B cell (primary cell): ENCODE results near the gene PGLYRP2. TPM values are rescaled to one million over a fixed set of nuclear protein-coding genes. Genes with fewer than 3 reads are reported as not detected.

ENCODE experiments used
- ATAC-seq: fragments of 200-7000 bp; cut with Tn5 transposase; one replicate; pipeline ENCODE4 v1.10.0; 2021; ENCODE audit warnings: low read depth, mild to moderate bottlenecking, moderate number of reproducible peaks, moderate library complexity
- CTCF ChIA-PET: fragments of 350-600 bp; sonication (Branson Sonifier 250); formaldehyde crosslinking; loops from one replicate; lab custom pipeline; 2021; ENCODE audit warnings: antibody characterized with exemption, inconsistent platforms; lab: Charles Lee
- POLR2A ChIA-PET: fragments of 350-600 bp; sonication (Branson Sonifier 250); formaldehyde crosslinking; loops from one replicate; lab custom pipeline; 2021; ENCODE audit warnings: antibody characterized with exemption; lab: Charles Lee
- DNase-seq: peaks from one replicate; pipeline ENCODE4 v3.0.0; 2013
- H2AFZ ChIP-seq: 2 replicates; pipeline ENCODE4 v1.6.1; 2012; ENCODE audit warnings: mild to moderate bottlenecking, low read depth, low read length; ENCODE audit not compliant: insufficient read depth, poor library complexity, severe bottlenecking
- H3K27ac ChIP-seq, 2 donors: 1 replicate in 1 of 2; 2 replicates in 1 of 2; pipeline ENCODE4 v1.5.1; 2012 to 2013; ENCODE audit warnings: low read length in 2 of 2, mild to moderate bottlenecking in 2 of 2, moderate library complexity in 1 of 2
- H3K27me3 ChIP-seq, 4 experiments: fragments of 200-600 bp in 1 of 4; sonication (generic) in 1 of 4; replicated peaks in 1 of 4; 1 replicate in 2 of 4; 2 replicates in 2 of 4; pipeline versions ENCODE4 v1.6.1 to v1.7.0; 2013 to 2016; ENCODE audit warnings: low read length in 3 of 4, mild to moderate bottlenecking in 2 of 4, mixed read lengths in 1 of 4, moderate library complexity in 1 of 4; ENCODE audit not compliant: insufficient read depth in 4 of 4, control insufficient read depth in 3 of 4; ENCODE audit errors: control extremely low read depth in 1 of 4
- H3K36me3 ChIP-seq, 2 experiments: replicated peaks in 1 of 2; 1 replicate in 1 of 2; 2 replicates in 1 of 2; pipeline versions ENCODE4 v1.6.1 to v1.7.1; 2013; ENCODE audit warnings: low read length in 1 of 2; ENCODE audit not compliant: insufficient read depth in 2 of 2, control insufficient read depth in 1 of 2; ENCODE audit errors: control extremely low read depth in 1 of 2, extremely low read depth in 1 of 2
- H3K4me1 ChIP-seq, 2 donors: fragments of 200-600 bp in 1 of 2; sonication (generic) in 1 of 2; 1 replicate in 1 of 2; 2 replicates in 1 of 2; pipeline versions ENCODE4 v1.5.1 to v1.6.1; 2013 to 2017; ENCODE audit warnings: low read length in 2 of 2; ENCODE audit not compliant: control insufficient read depth in 2 of 2, insufficient read depth in 2 of 2
- H3K4me2 ChIP-seq: replicated peaks from 2 replicates; pipeline ENCODE3; 2012; ENCODE audit warnings: mild to moderate bottlenecking, low read depth, low read length; ENCODE audit not compliant: poor library complexity, severe bottlenecking
- H3K4me3 ChIP-seq, 5 experiments: fragments of 200-600 bp in 1 of 5; sonication (generic) in 1 of 5; 1 replicate in 3 of 5; 2 replicates in 2 of 5; pipeline versions ENCODE4 v1.5.1 to v1.7.0; 2011 to 2016; ENCODE audit warnings: low read length in 4 of 5, mild to moderate bottlenecking in 4 of 5, low read depth in 2 of 5, control low read depth in 1 of 5, moderate library complexity in 1 of 5; ENCODE audit not compliant: insufficient read depth in 1 of 5; ENCODE audit errors: control extremely low read depth in 1 of 5, extremely low read depth in 1 of 5
- H3K79me2 ChIP-seq: fragments of 200-600 bp; sonication (generic); one replicate; pipeline ENCODE4 v1.6.0; 2016; ENCODE audit warnings: low read length; ENCODE audit not compliant: control insufficient read depth, insufficient read depth
- H3K9ac ChIP-seq: fragments of 200-600 bp; sonication (generic); 2 replicates; pipeline ENCODE4 v1.6.1; 2017; ENCODE audit warnings: mild to moderate bottlenecking, low read length, moderate library complexity
- H3K9me3 ChIP-seq, 3 donors: one replicate each; pipeline versions ENCODE4 v1.6.1 to v1.7.1; 2013; ENCODE audit warnings: low read length in 2 of 3; ENCODE audit not compliant: control insufficient read depth in 2 of 3, insufficient read depth in 1 of 3; ENCODE audit errors: control extremely low read depth in 1 of 3
- H4K20me1 ChIP-seq: 2 replicates; pipeline ENCODE4 v1.6.0; 2012; ENCODE audit warnings: mild to moderate bottlenecking, low read length; ENCODE audit not compliant: insufficient read depth, control insufficient read depth, poor library complexity, severe bottlenecking
- H3K27ac Mint-ChIP-seq: one replicate; pipeline ENCODE4 v1.8.0; 2021; ENCODE audit warnings: mixed read lengths
- H3K27me3 Mint-ChIP-seq: one replicate; pipeline ENCODE4 v1.8.0; 2021; ENCODE audit warnings: mixed read lengths
- H3K4me1 Mint-ChIP-seq: one replicate; pipeline ENCODE4 v1.8.0; 2021; ENCODE audit warnings: mixed read lengths
- H3K4me3 Mint-ChIP-seq: one replicate; pipeline ENCODE4 v1.8.0; 2021; ENCODE audit warnings: mixed read lengths
- H3K9me3 Mint-ChIP-seq: one replicate; pipeline ENCODE4 v1.8.0; 2022; ENCODE audit warnings: mixed read lengths; ENCODE audit not compliant: insufficient read depth
- EZH2 ChIP-seq: IDR thresholded peaks from 2 replicates; pipeline ENCODE4 v1.6.1; 2012; ENCODE audit warnings: borderline replicate concordance, low read depth, mild to moderate bottlenecking, moderate library complexity, low read length; ENCODE audit not compliant: insufficient read depth, poor library complexity, severe bottlenecking
- WGBS: methylation state at CpG from one replicate; pipeline ENCODE4 v1.1.5; 2013; ENCODE audit warnings: missing lambda C conversion rate; ENCODE audit not compliant: insufficient coverage; 5-methylcytosine and 5-hydroxymethylcytosine counted together
- intact Hi-C: fragments of 100-400 bp; cut with micrococcal nuclease; formaldehyde crosslinking; loops from one replicate; pipeline ENCODE4 v1.10.0; 2022
- polyA plus RNA-seq: library from polyadenylated mRNA; depleted of rRNA; stranded (reverse); fragments of >200 nt; gene quantifications from 2 replicates; pipeline ENCODE4 v1.2.3, GENCODE V29; 2012
- total RNA-seq, 2 donors: library from RNA; stranded (reverse); fragments of 120-200 nt in 1 of 2; gene quantifications; 1 replicate in 1 of 2; 2 replicates in 1 of 2; pipeline versions ENCODE4 v1.2.3 to v1.2.4, GENCODE V29; 2013 to 2022
- TF ChIP-seq, protein P1 (sequence below): fragments of 200-600 bp; IDR thresholded peaks from one replicate; pipeline ENCODE4 v1.8.0; 2022; ENCODE audit warnings: antibody characterized with exemption, mild to moderate bottlenecking

The PGLYRP2 gene
- total and polyA plus RNA-seq, 2 donors (not counting 1 experiment from before 2014, with no cell fraction given), result not detected

DNA sequence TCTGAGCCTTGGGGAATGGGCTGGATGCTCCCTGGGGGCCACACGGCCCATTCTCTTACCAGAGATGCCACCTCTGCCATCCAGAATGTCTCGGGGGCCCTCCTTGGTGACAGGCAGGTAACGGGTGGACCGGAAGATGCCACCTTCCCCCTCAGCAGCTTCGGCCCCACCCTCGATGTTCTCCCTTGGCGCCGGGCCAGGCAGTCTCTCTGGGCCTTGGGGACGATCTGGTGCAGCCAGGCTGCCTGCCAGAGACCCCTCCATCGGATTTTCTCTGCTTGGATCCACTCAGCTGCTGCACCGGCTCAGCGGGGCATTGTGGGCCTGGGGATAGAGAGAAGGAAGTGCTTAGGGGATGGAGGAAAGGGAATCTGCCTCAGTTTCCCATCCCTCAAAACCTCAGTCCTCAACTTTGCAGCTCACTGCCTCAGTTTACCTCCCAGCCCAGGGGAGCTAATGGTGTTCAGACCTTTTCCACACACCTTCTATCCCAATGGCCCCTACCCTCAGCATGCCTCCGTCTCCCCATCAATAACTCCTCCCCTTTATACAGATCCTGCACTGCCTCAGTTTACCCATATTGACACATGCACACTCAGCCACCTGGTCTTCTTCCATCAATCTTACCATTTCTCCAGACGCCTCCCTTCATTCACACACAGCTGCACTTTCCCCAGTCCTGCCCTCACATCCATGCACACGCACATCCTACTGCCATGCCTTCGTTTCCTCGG is 31.1 kb downstream of the PGLYRP2 start:
- Mint-ChIP-seq H3K27ac (peak overlapping the region; percentile 87), H3K4me3 (peak overlapping the region; percentile 84), H3K27me3 (no peaks in the 10 kb centered on the region), H3K4me1 (peaks cover 12% of the 10 kb centered on the region), H3K9me3 (no peaks in the 10 kb centered on the region)
- no peak for ATAC-seq
- no peaks in the 10 kb centered on the region for H3K27me3 ChIP-seq
- no peak for TF ChIP-seq EZH2
- TF ChIP-seq, protein P1, sequence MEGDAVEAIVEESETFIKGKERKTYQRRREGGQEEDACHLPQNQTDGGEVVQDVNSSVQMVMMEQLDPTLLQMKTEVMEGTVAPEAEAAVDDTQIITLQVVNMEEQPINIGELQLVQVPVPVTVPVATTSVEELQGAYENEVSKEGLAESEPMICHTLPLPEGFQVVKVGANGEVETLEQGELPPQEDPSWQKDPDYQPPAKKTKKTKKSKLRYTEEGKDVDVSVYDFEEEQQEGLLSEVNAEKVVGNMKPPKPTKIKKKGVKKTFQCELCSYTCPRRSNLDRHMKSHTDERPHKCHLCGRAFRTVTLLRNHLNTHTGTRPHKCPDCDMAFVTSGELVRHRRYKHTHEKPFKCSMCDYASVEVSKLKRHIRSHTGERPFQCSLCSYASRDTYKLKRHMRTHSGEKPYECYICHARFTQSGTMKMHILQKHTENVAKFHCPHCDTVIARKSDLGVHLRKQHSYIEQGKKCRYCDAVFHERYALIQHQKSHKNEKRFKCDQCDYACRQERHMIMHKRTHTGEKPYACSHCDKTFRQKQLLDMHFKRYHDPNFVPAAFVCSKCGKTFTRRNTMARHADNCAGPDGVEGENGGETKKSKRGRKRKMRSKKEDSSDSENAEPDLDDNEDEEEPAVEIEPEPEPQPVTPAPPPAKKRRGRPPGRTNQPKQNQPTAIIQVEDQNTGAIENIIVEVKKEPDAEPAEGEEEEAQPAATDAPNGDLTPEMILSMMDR, result no peak
- peaks cover 0 to 15% of the 10 kb centered on the region in 2 experiments for H3K36me3 ChIP-seq
- peaks cover 0 to 4% (median 0%) of the 10 kb centered on the region in 3 donors for H3K9me3 ChIP-seq
- no peak overlapping the region for H3K9ac ChIP-seq
- peak overlapping the region; percentile 100 for H3K4me2 ChIP-seq
- no peak overlapping the region for H2AFZ ChIP-seq
- H3K4me3 ChIP-seq, result no peak overlapping the region
- H3K4me1 ChIP-seq, result peaks cover 8 to 17% of the 10 kb centered on the region in 2 donors
- intact Hi-C loops, result no loop called here
- 77% methylated on average over 15 of the region's 17 CpGs for WGBS
- H3K27ac ChIP-seq, result no peak overlapping the region
- no peaks in the 10 kb centered on the region for H4K20me1 ChIP-seq
- ChIA-PET CTCF (interaction anchor here (1.1 kb wide), 1 partner anchor 29 kb away, joined by 5 read pairs; the partner anchor contains the start of gene AKAP8L), POLR2A (no interaction called here)
- no peak for DNase-seq
- no peaks in the 10 kb centered on the region for H3K79me2 ChIP-seq

DNA sequence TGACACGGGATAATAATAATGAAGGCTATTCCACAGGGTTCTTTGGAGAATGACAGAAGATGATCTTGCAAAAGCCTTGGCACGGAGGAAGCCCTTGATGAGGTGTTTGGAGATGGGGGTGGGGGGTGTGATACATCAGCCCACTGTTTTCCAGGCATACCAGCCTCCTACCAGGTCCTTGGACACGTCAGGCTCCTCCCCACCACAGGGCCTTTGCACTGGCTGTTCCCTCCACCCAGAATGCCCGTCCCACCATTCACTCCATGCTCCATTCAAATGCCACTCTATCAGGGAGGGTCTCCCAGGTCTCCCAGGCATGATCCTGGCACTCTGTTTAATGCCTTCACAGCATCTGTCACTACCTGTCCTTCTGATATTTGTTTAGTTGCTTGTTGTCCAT is 32.2 kb downstream of the PGLYRP2 start:
- Histone ChIP-seq H2AFZ (no peak overlapping the region), H3K27ac (no peak overlapping the region), H3K9ac (no peak overlapping the region), H3K79me2 (no peaks in the 10 kb centered on the region), H3K4me1 (peaks cover 8 to 17% of the 10 kb centered on the region in 2 donors), H3K9me3 (peaks cover 0 to 3% (median 0%) of the 10 kb centered on the region in 3 donors), H4K20me1 (no peaks in the 10 kb centered on the region), H3K4me3 (no peak overlapping the region), H3K27me3 (no peaks in the 10 kb centered on the region), H3K4me2 (no peak overlapping the region), H3K36me3 (peaks cover 0 to 10% of the 10 kb centered on the region in 2 experiments)
- H3K27ac Mint-ChIP-seq, result peak overlapping the region; percentile 59
- H3K9me3 Mint-ChIP-seq, result no peaks in the 10 kb centered on the region
- ATAC-seq, result no peak
- intact Hi-C loops, result no loop called here
- no peak for DNase-seq
- ChIA-PET CTCF (interaction anchor here (1.1 kb wide), 1 partner anchor 28 kb away, joined by 5 read pairs; the partner anchor contains the start of gene AKAP8L), POLR2A (no interaction called here)
- H3K4me1 Mint-ChIP-seq, result peaks cover 12% of the 10 kb centered on the region
- no peak overlapping the region for H3K4me3 Mint-ChIP-seq
- no peak for TF ChIP-seq EZH2
- TF ChIP-seq, protein P1, result no peak
- 87% methylated on average over 3 of the region's 4 CpGs for WGBS
- no peaks in the 10 kb centered on the region for H3K27me3 Mint-ChIP-seq
